Measurements from ENCODE around the gene SLC25A14.

The SLC25A14 gene

DNA sequence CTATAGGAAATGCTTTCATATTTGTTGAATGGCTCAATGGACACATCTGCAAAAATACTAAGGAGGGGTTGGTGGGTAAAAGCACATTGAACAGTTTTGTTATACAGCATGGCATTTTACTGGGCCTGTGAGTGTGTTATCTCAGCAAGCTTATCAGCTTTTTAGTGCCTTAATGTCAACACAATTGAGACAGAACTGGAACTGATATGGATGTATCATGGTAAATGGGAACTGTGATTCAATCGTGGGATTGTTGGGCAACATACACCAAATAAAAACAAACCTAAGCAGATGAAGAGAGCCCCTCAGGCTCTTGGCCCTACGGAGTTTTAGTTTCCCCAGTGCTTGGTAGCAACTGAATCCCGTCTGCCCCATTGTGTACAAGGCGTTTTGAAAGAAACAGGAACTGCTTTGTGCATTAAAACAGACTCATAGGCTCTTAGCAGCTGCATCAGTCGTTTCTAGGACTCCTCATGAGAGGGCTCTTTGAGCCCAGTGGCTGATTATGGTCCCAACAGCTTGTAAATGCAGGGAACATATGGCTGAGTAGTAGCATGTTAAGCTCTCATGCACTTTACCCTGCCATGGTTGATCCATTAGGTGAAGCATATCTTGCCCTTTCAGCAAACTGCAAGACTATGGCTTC lies 38.4 kb downstream of the SLC25A14 start:
- Histone ChIP-seq H3K36me3 (ENCODE audit: low read length) (no peaks in the 10 kb centered on the region), H2AFZ (ENCODE audit: low read depth, low read length, severe bottlenecking) (no peak overlapping the region), H3K79me2 (ENCODE audit: insufficient read depth, low read length) (no peaks in the 10 kb centered on the region), H3K4me3 (ENCODE audit: insufficient read depth, low read length, poor library complexity, severe bottlenecking) (no peak overlapping the region), H3K9ac (ENCODE audit: low read length) (no peak overlapping the region), H3K4me2 (ENCODE audit: low read depth, low read length, poor library complexity, severe bottlenecking) (no peak overlapping the region), H3K27me3 (ENCODE audit: low read length) (no peaks in the 10 kb centered on the region), H3F3A (ENCODE audit: insufficient read depth) (no peaks in the 10 kb centered on the region), H3K9me3 (ENCODE audit: insufficient read depth, low read length) (no peaks in the 10 kb centered on the region), H4K20me1 (ENCODE audit: low read depth, low read length) (no peaks in the 10 kb centered on the region), H3K9me2 (replicated peaks; ENCODE audit: insufficient read depth, low read length) (no peaks in the 10 kb centered on the region), H3K27ac (ENCODE audit: low read depth, low read length) (no peak overlapping the region)
- TF ChIP-seq EZH2phosphoT487 (conservative IDR thresholded peaks at IDR 0.05; ENCODE audit: low read length), result no peak
- TF ChIP-seq, protein P1, sequence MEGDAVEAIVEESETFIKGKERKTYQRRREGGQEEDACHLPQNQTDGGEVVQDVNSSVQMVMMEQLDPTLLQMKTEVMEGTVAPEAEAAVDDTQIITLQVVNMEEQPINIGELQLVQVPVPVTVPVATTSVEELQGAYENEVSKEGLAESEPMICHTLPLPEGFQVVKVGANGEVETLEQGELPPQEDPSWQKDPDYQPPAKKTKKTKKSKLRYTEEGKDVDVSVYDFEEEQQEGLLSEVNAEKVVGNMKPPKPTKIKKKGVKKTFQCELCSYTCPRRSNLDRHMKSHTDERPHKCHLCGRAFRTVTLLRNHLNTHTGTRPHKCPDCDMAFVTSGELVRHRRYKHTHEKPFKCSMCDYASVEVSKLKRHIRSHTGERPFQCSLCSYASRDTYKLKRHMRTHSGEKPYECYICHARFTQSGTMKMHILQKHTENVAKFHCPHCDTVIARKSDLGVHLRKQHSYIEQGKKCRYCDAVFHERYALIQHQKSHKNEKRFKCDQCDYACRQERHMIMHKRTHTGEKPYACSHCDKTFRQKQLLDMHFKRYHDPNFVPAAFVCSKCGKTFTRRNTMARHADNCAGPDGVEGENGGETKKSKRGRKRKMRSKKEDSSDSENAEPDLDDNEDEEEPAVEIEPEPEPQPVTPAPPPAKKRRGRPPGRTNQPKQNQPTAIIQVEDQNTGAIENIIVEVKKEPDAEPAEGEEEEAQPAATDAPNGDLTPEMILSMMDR (IDR thresholded peaks at IDR 0.05; ENCODE audit: insufficient read depth, low read length, poor library complexity, severe bottlenecking), result no peak

- Histone ChIP-seq H3K79me2 (ENCODE audit: insufficient read depth, low read length) (no peaks in the 10 kb centered on the region), H3F3A (ENCODE audit: insufficient read depth) (no peaks in the 10 kb centered on the region), H4K20me1 (ENCODE audit: low read depth, low read length) (no peaks in the 10 kb centered on the region), H3K36me3 (ENCODE audit: low read length) (no peaks in the 10 kb centered on the region), H3K9me3 (ENCODE audit: insufficient read depth, low read length) (no peaks in the 10 kb centered on the region), H3K27ac (ENCODE audit: low read depth, low read length) (no peak within 1 kb of the TSS), H3K27me3 (ENCODE audit: low read length) (no peaks in the 10 kb centered on the region), H3K4me3 (ENCODE audit: insufficient read depth, low read length, poor library complexity, severe bottlenecking) (no peak within 1 kb of the TSS), H3K9me2 (replicated peaks; ENCODE audit: insufficient read depth, low read length) (no peaks in the 10 kb centered on the region), H2AFZ (ENCODE audit: low read depth, low read length, severe bottlenecking) (no peak within 1 kb of the TSS), H3K9ac (ENCODE audit: low read length) (no peak within 1 kb of the TSS), H3K4me2 (ENCODE audit: low read depth, low read length, poor library complexity, severe bottlenecking) (no peak within 1 kb of the TSS)
- no peak for TF ChIP-seq EZH2phosphoT487 (conservative IDR thresholded peaks at IDR 0.05; ENCODE audit: low read length)
- TF ChIP-seq, protein P1 (IDR thresholded peaks at IDR 0.05; ENCODE audit: insufficient read depth, low read length, poor library complexity, severe bottlenecking), result no peak
Observed at GRCh38 chrX:130385520-130385919, 45.8 kb downstream of the SLC25A14 start, which contains the start of gene GPR119. TSS of gene GPR119 (minus strand) at chrX:130385674. CDS start at chrX:130385447, 227 bp downstream.

GRCh38 chrX:130386408-130386808 lies 46.7 kb downstream of the SLC25A14 start:
- Histone ChIP-seq H3K27me3 (ENCODE audit: low read length) (no peaks in the 10 kb centered on the region), H3F3A (ENCODE audit: insufficient read depth) (no peaks in the 10 kb centered on the region), H3K27ac (ENCODE audit: low read depth, low read length) (no peak overlapping the region), H3K9me3 (ENCODE audit: insufficient read depth, low read length) (no peaks in the 10 kb centered on the region), H3K79me2 (ENCODE audit: insufficient read depth, low read length) (no peaks in the 10 kb centered on the region), H2AFZ (ENCODE audit: low read depth, low read length, severe bottlenecking) (no peak overlapping the region), H3K9me2 (replicated peaks; ENCODE audit: insufficient read depth, low read length) (no peaks in the 10 kb centered on the region), H3K36me3 (ENCODE audit: low read length) (no peaks in the 10 kb centered on the region), H4K20me1 (ENCODE audit: low read depth, low read length) (no peaks in the 10 kb centered on the region), H3K9ac (ENCODE audit: low read length) (no peak overlapping the region), H3K4me3 (ENCODE audit: insufficient read depth, low read length, poor library complexity, severe bottlenecking) (no peak overlapping the region), H3K4me2 (ENCODE audit: low read depth, low read length, poor library complexity, severe bottlenecking) (no peak overlapping the region)
- TF ChIP-seq, protein P1 (IDR thresholded peaks at IDR 0.05; ENCODE audit: insufficient read depth, low read length, poor library complexity, severe bottlenecking), result no peak
